BE2C (cell line): ENCODE data around the gene PRX.

Experiments
- DNase-seq: peaks from one replicate; pipeline ENCODE4 v3.0.0-alpha.2; 2020
- H3K27me3 ChIP-seq: fragments of 250-450 bp; sonication (Bioruptor Pico); 2 replicates; pipeline ENCODE4 v1.5.1; 2020; ENCODE audit warnings: mild to moderate bottlenecking
- H3K36me3 ChIP-seq: fragments of 250-450 bp; sonication (Bioruptor Pico); 2 replicates; pipeline ENCODE4 v1.5.1; 2020; ENCODE audit warnings: mild to moderate bottlenecking
- H3K4me1 ChIP-seq: fragments of 250-450 bp; sonication (Bioruptor Pico); 2 replicates; pipeline ENCODE4 v1.5.1; 2020
- H3K4me3 ChIP-seq: 2 replicates; pipeline ENCODE4 v1.5.1; 2011; ENCODE audit warnings: low read depth, low read length
- H3K9me3 ChIP-seq: fragments of 250-450 bp; sonication (Bioruptor Pico); 2 replicates; pipeline ENCODE4 v1.5.1; 2020
- CTCF ChIP-seq: IDR thresholded peaks from 2 replicates; pipeline ENCODE4 v1.5.1; 2012; ENCODE audit warnings: mild to moderate bottlenecking, low read depth, low read length

The PRX gene

DNA sequence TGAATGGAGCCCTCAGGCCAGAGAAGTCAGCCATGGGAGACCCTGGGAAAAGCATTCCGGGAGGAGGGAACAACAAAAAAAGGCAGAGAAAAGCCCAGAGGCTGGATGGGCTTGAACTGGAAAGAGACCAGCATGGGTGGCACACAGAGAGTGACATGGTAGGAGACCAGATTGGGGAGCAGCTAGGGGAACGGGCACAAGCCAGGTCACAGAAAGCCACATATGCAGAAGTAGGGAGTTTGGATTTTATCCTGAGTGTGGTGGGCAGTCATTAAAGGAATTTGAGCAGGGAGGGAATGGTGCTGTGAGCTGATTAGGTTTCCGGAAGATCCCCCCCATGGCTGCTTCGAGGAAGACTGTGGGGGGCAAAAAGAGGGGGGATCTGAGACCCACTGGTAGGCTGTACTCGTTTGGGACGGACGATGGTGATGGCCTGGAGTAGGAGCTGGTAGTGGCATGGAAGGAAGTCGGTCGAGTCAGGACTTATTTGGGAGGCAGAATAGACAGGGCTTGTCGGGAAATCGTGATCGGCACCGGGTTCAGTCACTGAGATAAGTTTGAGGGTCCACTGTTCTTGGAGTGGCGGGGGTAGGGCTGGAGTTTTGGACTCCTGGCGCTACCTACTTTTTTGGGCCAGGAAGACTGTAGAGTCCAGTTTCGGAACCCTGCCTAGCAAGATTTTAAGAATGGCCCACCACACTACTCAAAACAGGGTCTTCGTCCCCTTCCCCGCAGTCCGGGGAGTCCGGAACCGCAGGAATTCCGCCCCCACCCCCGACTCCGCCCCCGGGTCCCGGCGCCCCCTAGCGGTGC, 11.7 kb upstream of the PRX start:
- Histone ChIP-seq H3K27me3 (no peaks in the 10 kb centered on the region), H3K4me3 (peak overlapping the region; percentile 65), H3K36me3 (no peaks in the 10 kb centered on the region; the same call in 1 of the 2 replicates), H3K9me3 (no peaks in the 10 kb centered on the region), H3K4me1 (peaks cover 3% of the 10 kb centered on the region; the same call in 1 of the 2 replicates)
- no peak for DNase-seq
- no peak for TF ChIP-seq CTCF

GRCh38 chr19:40423938-40424337, 10.8 kb upstream of the PRX start:
- H3K27me3 ChIP-seq, result no peaks in the 10 kb centered on the region
- peaks cover 3% of the 10 kb centered on the region; the same call in 1 of the 2 replicates for H3K4me1 ChIP-seq
- no peaks in the 10 kb centered on the region for H3K9me3 ChIP-seq
- no peak for TF ChIP-seq CTCF
- no peaks in the 10 kb centered on the region; the same call in 1 of the 2 replicates for H3K36me3 ChIP-seq
- DNase-seq, result no peak
- H3K4me3 ChIP-seq, result no peak overlapping the region

DNA sequence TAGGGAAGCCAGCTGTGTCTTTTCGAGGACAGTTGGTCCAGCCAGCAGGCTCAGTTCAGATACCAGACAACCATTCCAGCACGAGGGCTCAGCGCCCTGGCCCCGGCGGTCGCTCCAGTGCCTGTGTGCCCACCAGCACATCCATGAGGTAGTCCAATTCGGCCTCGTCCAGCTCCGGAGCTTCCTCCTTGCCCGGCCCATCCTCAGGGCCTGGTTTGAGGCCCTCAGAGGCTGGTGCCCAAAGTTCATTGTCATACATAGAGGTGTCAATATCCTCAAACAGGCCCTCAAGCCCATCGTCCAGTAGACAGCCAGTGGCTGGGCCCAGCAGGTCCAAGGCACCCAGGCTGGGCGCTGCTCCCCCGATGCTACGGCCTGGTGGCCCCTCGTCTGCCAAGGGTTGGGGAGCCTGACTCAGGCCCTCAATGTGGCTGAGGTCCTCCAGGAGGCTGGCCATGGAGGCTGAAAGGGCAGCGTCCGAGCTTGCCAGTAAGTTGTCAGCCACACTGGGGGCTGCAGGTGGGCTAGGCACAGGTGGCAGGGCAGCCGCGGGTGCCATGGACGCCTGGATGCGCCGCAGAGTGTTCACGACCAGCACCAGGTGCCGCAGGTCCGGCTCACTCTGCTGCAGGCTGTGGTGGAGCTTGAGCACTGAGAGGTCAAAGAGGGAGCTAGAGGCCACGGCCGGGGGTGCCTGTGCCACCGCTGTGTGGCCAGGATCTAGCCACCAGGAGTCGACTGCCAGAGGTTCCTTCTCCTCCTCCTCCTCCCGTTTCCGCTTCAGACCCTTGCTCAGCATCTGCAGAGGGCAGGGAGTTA, 9.8 kb upstream of the PRX start:
- H3K27me3 ChIP-seq, result no peaks in the 10 kb centered on the region
- TF ChIP-seq CTCF, result no peak
- peaks cover 3% of the 10 kb centered on the region; the same call in 1 of the 2 replicates for H3K4me1 ChIP-seq
- no peak overlapping the region for H3K4me3 ChIP-seq
- H3K9me3 ChIP-seq, result no peaks in the 10 kb centered on the region
- no peak for DNase-seq
- no peaks in the 10 kb centered on the region; the same call in 1 of the 2 replicates for H3K36me3 ChIP-seq

GRCh38 chr19:40421993-40422747, 9.0 kb upstream of the PRX start:
- TF ChIP-seq CTCF, result no peak
- H3K27me3 ChIP-seq, result no peaks in the 10 kb centered on the region
- peaks cover 3% of the 10 kb centered on the region; the same call in 1 of the 2 replicates for H3K4me1 ChIP-seq
- no peak overlapping the region; the same call in 1 of the 2 replicates for H3K4me3 ChIP-seq
- DNase-seq, result no peak
- no peaks in the 10 kb centered on the region; the same call in 1 of the 2 replicates for H3K36me3 ChIP-seq
- H3K9me3 ChIP-seq, result no peaks in the 10 kb centered on the region

GRCh38 chr19:40420766-40421765, 7.9 kb upstream of the PRX start:
- peak overlapping the region; percentile 68 for H3K4me3 ChIP-seq
- peak; percentile 93 for DNase-seq
- peak; percentile 95 for TF ChIP-seq CTCF
- no peaks in the 10 kb centered on the region for H3K27me3 ChIP-seq
- H3K36me3 ChIP-seq, result no peaks in the 10 kb centered on the region; the same call in 1 of the 2 replicates
- peaks cover 3% of the 10 kb centered on the region; the same call in 1 of the 2 replicates for H3K4me1 ChIP-seq
- no peaks in the 10 kb centered on the region for H3K9me3 ChIP-seq
